H1 (cell line): ENCODE results near the gene VASP. TPM values are rescaled to one million over a fixed set of nuclear protein-coding genes. Genes with fewer than 3 reads are reported as not detected.

Experiments
- CTCF ChIA-PET: fragments of 300-600 bp; sonication (Branson Sonifier 250); formaldehyde crosslinking; loops from one replicate; lab custom pipeline; 2021; ENCODE audit not compliant: partially characterized antibody; lab: Charles Lee
- POLR2A ChIA-PET: fragments of 300-600 bp; sonication (Branson Sonifier 250); formaldehyde crosslinking; loops from one replicate; lab custom pipeline; 2021; ENCODE audit warnings: inconsistent platforms; ENCODE audit not compliant: partially characterized antibody; lab: Charles Lee
- DNase-seq, 2 experiments: peaks; one replicate each; pipeline versions ENCODE4 v3.0.0 to v3.0.0-alpha.2; 2010 to 2022; ENCODE audit warnings: low spot score in 2 of 2, low read depth in 1 of 2, mixed read lengths in 1 of 2
- FAIRE-seq: peaks from 2 replicates; lab custom pipeline; 2011; peaks lifted over from hg19 to GRCh38; lab: Jason Lieb, UNC
- H2AFZ ChIP-seq: 2 replicates; pipeline ENCODE4 v1.8.1; 2012; ENCODE audit warnings: low read length, inconsistent platforms
- H2AK5ac ChIP-seq: 2 replicates; pipeline ENCODE4 v1.6.1; 2013; ENCODE audit warnings: low read depth, low read length
- H2BK120ac ChIP-seq: replicated peaks from 2 replicates; pipeline ENCODE3; 2013; ENCODE audit warnings: low read depth, low read length, inconsistent platforms
- H2BK12ac ChIP-seq: 2 replicates; pipeline ENCODE4 v1.6.1; 2013; ENCODE audit warnings: low read depth, low read length
- H2BK15ac ChIP-seq: 2 replicates; pipeline ENCODE4 v1.6.1; 2013; ENCODE audit warnings: low read length
- H2BK20ac ChIP-seq: 2 replicates; pipeline ENCODE4 v1.6.1; 2013; ENCODE audit warnings: low read length
- H2BK5ac ChIP-seq: 2 replicates; pipeline ENCODE4 v1.6.1; 2013; ENCODE audit warnings: low read depth, low read length
- H3K14ac ChIP-seq: 2 replicates; pipeline ENCODE4 v1.6.1; 2013; ENCODE audit warnings: inconsistent platforms; ENCODE audit not compliant: insufficient read length
- H3K18ac ChIP-seq: 2 replicates; pipeline ENCODE4 v1.6.1; 2013; ENCODE audit warnings: low read length; ENCODE audit errors: extremely low read depth
- H3K23ac ChIP-seq: 2 replicates; pipeline ENCODE4 v1.6.1; 2013; ENCODE audit warnings: inconsistent platforms; ENCODE audit not compliant: insufficient read length
- H3K23me2 ChIP-seq: 2 replicates; pipeline ENCODE4 v1.6.1; 2013; ENCODE audit warnings: low read depth, low read length
- H3K27ac ChIP-seq: 2 replicates; pipeline ENCODE4 v1.6.1; 2011; ENCODE audit warnings: low read depth, low read length, inconsistent platforms
- H3K27me3 ChIP-seq, 4 experiments: replicated peaks in 1 of 4; 1 replicate in 1 of 4; 2 replicates in 3 of 4; pipeline versions ENCODE4 v1.6.1 to v1.8.1; 2011 to 2013; ENCODE audit warnings: low read length in 3 of 4, mild to moderate bottlenecking in 3 of 4, inconsistent platforms in 2 of 4, mixed read lengths in 2 of 4, moderate library complexity in 1 of 4; ENCODE audit not compliant: control insufficient read depth in 3 of 4, insufficient read depth in 3 of 4; ENCODE audit errors: extremely low read depth in 1 of 4
- H3K36me3 ChIP-seq, 4 experiments: 2 replicates each; pipeline versions ENCODE4 v1.6.1 to v1.8.1; 2011 to 2013; ENCODE audit warnings: mild to moderate bottlenecking in 4 of 4, low read length in 3 of 4, moderate library complexity in 2 of 4, control low read depth in 1 of 4, inconsistent platforms in 1 of 4; ENCODE audit not compliant: insufficient read depth in 4 of 4, control insufficient read depth in 2 of 4
- H3K4ac ChIP-seq: replicated peaks from 2 replicates; pipeline ENCODE3; 2013; ENCODE audit warnings: low read length, low read depth, mixed read lengths, inconsistent platforms; ENCODE audit not compliant: insufficient read length
- H3K4me1 ChIP-seq, 4 experiments: replicated peaks in 1 of 4; 1 replicate in 1 of 4; 2 replicates in 3 of 4; pipeline versions ENCODE4 v1.6.1 to v1.8.1; 2011 to 2013; ENCODE audit warnings: low read length in 3 of 4, inconsistent platforms in 2 of 4, mixed read lengths in 1 of 4; ENCODE audit not compliant: insufficient read depth in 4 of 4, control insufficient read depth in 3 of 4
- H3K4me2 ChIP-seq, 2 experiments: 2 replicates each; pipeline versions ENCODE4 v1.6.1 to v1.8.1; 2011 to 2013; ENCODE audit warnings: low read depth in 2 of 2, low read length in 2 of 2, control low read depth in 1 of 2, inconsistent platforms in 1 of 2, mild to moderate bottlenecking in 1 of 2; ENCODE audit not compliant: insufficient read depth in 1 of 2
- H3K4me3 ChIP-seq, 4 experiments: fragments of 200-600, 300-600 bp in 1 of 4; sonication (generic), shearing (Covaris generic), sonication (Bioruptor Twin) in 1 of 4; 2 replicates each; pipeline versions ENCODE4 v1.5.1 to v1.8.1; 2011 to 2016; ENCODE audit warnings: low read length in 4 of 4, low read depth in 3 of 4, control low read depth in 2 of 4, inconsistent platforms in 2 of 4, mild to moderate bottlenecking in 2 of 4, mixed read lengths in 1 of 4, moderate library complexity in 1 of 4; ENCODE audit not compliant: insufficient read depth in 2 of 4; ENCODE audit errors: extremely low read depth in 1 of 4
- H3K56ac ChIP-seq: replicated peaks from 2 replicates; pipeline ENCODE3; 2013; ENCODE audit warnings: low read depth, mild to moderate bottlenecking, mixed read lengths, low read length, inconsistent platforms; ENCODE audit not compliant: insufficient read length
- H3K79me1 ChIP-seq: 2 replicates; pipeline ENCODE4 v1.6.1; 2013; ENCODE audit warnings: low read depth, low read length, control low read depth
- H3K79me2 ChIP-seq, 2 experiments: 2 replicates each; pipeline versions ENCODE4 v1.6.1 to v1.8.1; 2012 to 2013; ENCODE audit warnings: low read length in 2 of 2, mild to moderate bottlenecking in 2 of 2, inconsistent platforms in 1 of 2; ENCODE audit not compliant: insufficient read depth in 2 of 2, control insufficient read depth in 1 of 2
- H3K9ac ChIP-seq, 4 experiments: replicated peaks in 1 of 4; 1 replicate in 1 of 4; 2 replicates in 3 of 4; pipeline versions ENCODE4 v1.6.1 to v1.8.1; 2011 to 2013; ENCODE audit warnings: low read depth in 3 of 4, low read length in 3 of 4, control low read depth in 2 of 4, mild to moderate bottlenecking in 2 of 4, moderate library complexity in 2 of 4, inconsistent platforms in 1 of 4; ENCODE audit errors: extremely low read depth in 1 of 4
- H3K9me3 ChIP-seq, 2 experiments: 2 replicates each; pipeline versions ENCODE4 v1.6.1 to v1.8.1; 2012 to 2013; ENCODE audit warnings: mild to moderate bottlenecking in 2 of 2, moderate library complexity in 2 of 2, control low read depth in 1 of 2, inconsistent platforms in 1 of 2, low read depth in 1 of 2, low read length in 1 of 2, mixed read lengths in 1 of 2; ENCODE audit not compliant: insufficient read depth in 2 of 2
- H4K20me1 ChIP-seq, 2 experiments: replicated peaks in 1 of 2; 2 replicates each; pipeline versions ENCODE3 to v1.8.1; 2011 to 2013; ENCODE audit warnings: inconsistent platforms in 2 of 2, low read length in 2 of 2, mild to moderate bottlenecking in 1 of 2; ENCODE audit not compliant: insufficient read depth in 2 of 2, control insufficient read depth in 1 of 2
- H4K5ac ChIP-seq: 2 replicates; pipeline ENCODE4 v1.6.1; 2013; ENCODE audit warnings: low read length, low read depth, mixed read lengths, inconsistent platforms; ENCODE audit not compliant: insufficient read length
- H4K8ac ChIP-seq: 2 replicates; pipeline ENCODE4 v1.8.0; 2013; ENCODE audit warnings: mild to moderate bottlenecking, moderate library complexity, low read length, inconsistent platforms; ENCODE audit not compliant: insufficient read depth; ENCODE audit errors: extremely low read depth
- H4K91ac ChIP-seq: replicated peaks from 2 replicates; pipeline ENCODE3; 2013; ENCODE audit warnings: low read length, mixed read lengths, inconsistent platforms; ENCODE audit not compliant: insufficient read length
- CTCF ChIP-seq, 3 experiments: IDR thresholded peaks; 1 replicate in 2 of 3; 2 replicates in 1 of 3; pipeline versions ENCODE4 v1.5.1 to v1.6.1; 2011; ENCODE audit warnings: low read length in 3 of 3, mild to moderate bottlenecking in 3 of 3, inconsistent platforms in 2 of 3, low read depth in 1 of 3, moderate library complexity in 1 of 3; ENCODE audit not compliant: insufficient read depth in 1 of 3; ENCODE audit errors: control extremely low read depth in 1 of 3
- HDAC2 ChIP-seq, 2 experiments: fragments of 300-600 bp in 1 of 2; sonication (generic) in 1 of 2; IDR thresholded peaks; 2 replicates each; pipeline ENCODE4 v1.6.1; 2011 to 2012; ENCODE audit warnings: low read depth in 2 of 2, low read length in 2 of 2, mild to moderate bottlenecking in 2 of 2, moderate library complexity in 2 of 2, borderline replicate concordance in 1 of 2, inconsistent platforms in 1 of 2
- KDM1A ChIP-seq: fragments of 200-600, 300-600 bp; sonication (generic); IDR thresholded peaks from 2 replicates; pipeline ENCODE4 v1.7.1; 2016; ENCODE audit warnings: mild to moderate bottlenecking, low read length, borderline replicate concordance
- RAD21 ChIP-seq, 2 experiments: IDR thresholded peaks in 1 of 2; conservative IDR thresholded peaks in 1 of 2; 2 replicates each; pipeline ENCODE4 v1.6.1; 2011; ENCODE audit warnings: low read depth in 2 of 2, low read length in 2 of 2, improper control_type of control experiment in 1 of 2, inconsistent platforms in 1 of 2, mild to moderate bottlenecking in 1 of 2, moderate library complexity in 1 of 2
- RFX5 ChIP-seq: IDR thresholded peaks from 2 replicates; pipeline ENCODE4 v1.6.1; 2011; ENCODE audit warnings: low read depth, low read length, improper control_type of control experiment, borderline replicate concordance
- RXRA ChIP-seq: IDR thresholded peaks from 2 replicates; pipeline ENCODE4 v1.6.1; 2011; ENCODE audit warnings: low read depth, mild to moderate bottlenecking, low read length, moderate library complexity; ENCODE audit not compliant: insufficient read depth
- YY1 ChIP-seq: IDR thresholded peaks from 2 replicates; pipeline ENCODE4 v1.6.1; 2011; ENCODE audit warnings: low read depth, mild to moderate bottlenecking, low read length
- WGBS, 2 experiments: shearing (Covaris generic) in 1 of 2; methylation state at CpG; one replicate each; pipeline versions ENCODE4 v1.1.6 to v1.1.7; 2013 to 2015; ENCODE audit warnings: low lambda C conversion rate in 2 of 2, mixed read lengths in 2 of 2, inconsistent platforms in 1 of 2, low coverage in 1 of 2, missing lambda C conversion rate in 1 of 2; ENCODE audit not compliant: insufficient replicate concordance in 2 of 2, insufficient coverage in 1 of 2, insufficient read length in 1 of 2; ENCODE audit errors: extremely low coverage in 1 of 2, missing lambda C conversion rate in 1 of 2; 5-methylcytosine and 5-hydroxymethylcytosine counted together
- polyA plus RNA-seq, 7 experiments: library from polyadenylated mRNA; depleted of rRNA in 3 of 7; stranded (reverse) in 5 of 7; unstranded in 2 of 7; fragments of >200 nt in 5 of 7; fragments of 200-250 nt in 2 of 7; gene quantifications; 1 replicate in 5 of 7; 2 replicates in 1 of 7; 4 replicates in 1 of 7; pipeline versions ENCODE4 v1.2.1 to v1.2.3, GENCODE V29; 2011 to 2013; ENCODE audit warnings: missing spikeins in 2 of 7, mixed read lengths in 2 of 7
- total RNA-seq: library from RNA; stranded (reverse); fragmentation: NEBNext Ultra II Directional; extraction: Animal tissue kit (Norgen Biotek cat#: 25700); gene quantifications from 2 replicates; pipeline ENCODE4 v1.2.1, GENCODE V29; 2021

VASP gene
- total and polyA plus RNA-seq, 2 of the 8 experiments (the other 6 are each of a cell fraction or from before 2014, with no cell fraction given) = 89.7 to 135 TPM

- CTCF ChIA-PET = interaction anchor here (0.6 to 8.1 kb wide), 17 partner anchors 11 to 894 kb away, joined by 3 to 79 read pairs (median 3); no protein-coding TSS in a partner anchor
- FAIRE-seq = peak; percentile 94
- 0 out of 4 replicates have a peak, but pooled peaks cover 0 to 2% of the 10 kb centered on the region in 2 experiments for H3K79me2 ChIP-seq
- TF ChIP-seq CTCF (IDR thresholded peaks at IDR 0.05; ENCODE audit: control extremely low read depth in 1 of 3, insufficient read depth in 1 of 3, low read depth in 1 of 3, low read length in 3 of 3) (peak; percentile 93 to 98 (median 95)), HDAC2 (IDR thresholded peaks at IDR 0.05; ENCODE audit: borderline replicate concordance in 1 of 2, low read depth in 2 of 2, low read length in 2 of 2) (peak in 1 of 2 experiments; percentile 73; a peak in 1 of 4 replicates), YY1 (peak; percentile 70; the same call in 1 of the 2 replicates), RFX5 (no peak), RXRA (0 out of 2 replicates have a peak, but pooled peaks have one; percentile 57), KDM1A (peak; percentile 94), RAD21 (IDR thresholded peaks at IDR 0.05 in 1 of 2, conservative IDR thresholded peaks at IDR 0.05 in 1 of 2; ENCODE audit: low read depth in 2 of 2, low read length in 2 of 2) (peak; percentile 79 to 87)
Observed at GRCh38 chr19:45569619-45570421, 62.5 kb downstream of the VASP start.

More at GRCh38 chr19:45569619-45570421, 62.5 kb downstream of the VASP start:
- Histone ChIP-seq H4K91ac (peak overlapping the region; percentile 11), H3K79me1 (peaks cover 2% of the 10 kb centered on the region; the same call in 1 of the 2 replicates), H3K27ac (no peak overlapping the region), H2BK20ac (no peak overlapping the region), H4K5ac (no peak overlapping the region), H3K4me3 (no peak overlapping the region), H3K4me2 (no peak overlapping the region), H3K4me1 (no peaks in the 10 kb centered on the region; a peak in 1 of 7 replicates), H3K23me2 (no peaks in the 10 kb centered on the region), H3K36me3 (no peaks in the 10 kb centered on the region), H2BK12ac (no peak overlapping the region), H2BK120ac (no peak overlapping the region), H3K27me3 (no peaks in the 10 kb centered on the region), H3K4ac (no peak overlapping the region), H2BK5ac (no peak overlapping the region), H2AFZ (no peak overlapping the region), H3K18ac (no peak overlapping the region), H3K14ac (no peak overlapping the region), H4K20me1 (peaks cover 0 to 5% of the 10 kb centered on the region in 2 experiments), H2BK15ac (0 out of 2 replicates have a peak overlapping the region, but pooled peaks have one; percentile 88), H2AK5ac (no peak overlapping the region), H3K9me3 (no peaks in the 10 kb centered on the region), H3K56ac (no peak overlapping the region), H4K8ac (no peak overlapping the region), H3K23ac (no peak overlapping the region), H3K9ac (no peak overlapping the region)
- POLR2A ChIA-PET = no interaction called here
- peak; percentile 46 to 96 for DNase-seq
- 50% methylated on average over 15 of the region's 15 CpGs; no CpG with 5 or more reads in 1 of the 2 experiments for whole genome bisulfite sequencing, 2 experiments
